AG04450 (cell line): ENCODE measurements around the gene CRYBG3. TPM values are rescaled to one million over a fixed set of nuclear protein-coding genes. Genes with fewer than 3 reads are reported as not detected.
A peak's percentile ranks its signal among the peaks of the same experiment; 100 is the strongest.

Source experiments
- CTCF ChIA-PET: fragments of 300-600, 350-600 bp; formaldehyde crosslinking; extraction: SDS; loops from one replicate; lab custom pipeline; 2022; ENCODE audit warnings: antibody characterized with exemption, inconsistent platforms; lab: Charles Lee
- POLR2A ChIA-PET: fragments of 350-600 bp; formaldehyde crosslinking; extraction: SDS; loops from one replicate; lab custom pipeline; 2021; ENCODE audit warnings: antibody characterized with exemption, inconsistent platforms; lab: Yijun Ruan, JAX
- DNase-seq: peaks from one replicate; pipeline ENCODE4 v3.0.0-alpha.2; 2011; ENCODE audit warnings: low read depth, low spot score
- H3K27ac ChIP-seq: one replicate; pipeline ENCODE4 v1.5.1; 2012; ENCODE audit warnings: low read depth, low read length, control low read depth
- H3K27me3 ChIP-seq: one replicate; pipeline ENCODE4 v1.6.0; 2012; ENCODE audit warnings: low read length; ENCODE audit not compliant: control insufficient read depth, insufficient read depth
- H3K4me3 ChIP-seq: 2 replicates; pipeline ENCODE4 v1.5.1; 2011; ENCODE audit warnings: mild to moderate bottlenecking, low read depth, low read length, control low read depth
- H3K9me3 ChIP-seq: 2 replicates; pipeline ENCODE4 v1.5.1; 2012; ENCODE audit warnings: low read length; ENCODE audit not compliant: control insufficient read depth, insufficient read depth
- CTCF ChIP-seq: IDR thresholded peaks from 2 replicates; pipeline ENCODE4 v1.5.1; 2011; ENCODE audit warnings: low read depth, low read length, control low read depth, inconsistent platforms
- polyA plus RNA-seq: library from polyadenylated mRNA; depleted of rRNA; stranded (reverse); fragments of >200 nt; gene quantifications from 2 replicates; pipeline ENCODE4 v1.2.3, GENCODE V29; 2011

CRYBG3 gene
- polyA plus RNA-seq, 1 experiment = 9.9 TPM

- Histone ChIP-seq H3K27ac (no peak overlapping the region), H3K27me3 (no peaks in the 10 kb centered on the region), H3K4me3 (no peak overlapping the region; the same call in 1 of the 2 replicates), H3K9me3 (no peaks in the 10 kb centered on the region)
- POLR2A ChIA-PET = no interaction called here
- no peak for TF ChIP-seq CTCF
- CTCF ChIA-PET = no interaction called here
- no peak for DNase-seq
Measured at GRCh38 chr3:97972976-97973375, 151.2 kb downstream of the CRYBG3 start.

GRCh38 chr3:97974996-97975395 lies 153.2 kb downstream of the CRYBG3 start:
- DNase-seq = no peak
- CTCF ChIA-PET = interaction anchor here (0.6 kb wide), 1 partner anchor 49 kb away, joined by 9 read pairs; no protein-coding TSS in a partner anchor

GRCh38 chr3:97975466-97975865 lies 153.7 kb downstream of the CRYBG3 start:
- DNase-seq = no peak
- POLR2A ChIA-PET = no interaction called here
- Histone ChIP-seq H3K27ac (no peak overlapping the region), H3K4me3 (no peak overlapping the region), H3K9me3 (no peaks in the 10 kb centered on the region), H3K27me3 (peaks cover 2% of the 10 kb centered on the region)
- CTCF ChIA-PET = interaction anchor here (0.6 kb wide), 1 partner anchor 49 kb away, joined by 9 read pairs; no protein-coding TSS in a partner anchor
- TF ChIP-seq CTCF = peak; percentile 15; the same call in 1 of the 2 replicates

More at GRCh38 chr3:97974996-97975395, 153.2 kb downstream of the CRYBG3 start:
- H3K27me3 ChIP-seq = peaks cover 2% of the 10 kb centered on the region
- POLR2A ChIA-PET = no interaction called here
- no peak for TF ChIP-seq CTCF
- no peak overlapping the region for H3K4me3 ChIP-seq
- H3K9me3 ChIP-seq = no peaks in the 10 kb centered on the region
- H3K27ac ChIP-seq = no peak overlapping the region

GRCh38 chr3:97979610-97980009 lies 157.8 kb downstream of the CRYBG3 start:
- Histone ChIP-seq H3K9me3 (no peaks in the 10 kb centered on the region), H3K27me3 (peaks cover 7% of the 10 kb centered on the region), H3K27ac (no peak overlapping the region), H3K4me3 (no peak overlapping the region)
- CTCF ChIA-PET = interaction anchor here (1.0 kb wide), 1 partner anchor 59 kb away, joined by 3 read pairs; no protein-coding TSS in a partner anchor
- no peak for TF ChIP-seq CTCF
- no peak for DNase-seq
- POLR2A ChIA-PET = no interaction called here

- Histone ChIP-seq H3K4me3 (no peak overlapping the region), H3K27ac (no peak overlapping the region), H3K9me3 (no peaks in the 10 kb centered on the region), H3K27me3 (peaks cover 7% of the 10 kb centered on the region)
- ChIA-PET POLR2A (no interaction called here), CTCF (no interaction called here)
- no peak for DNase-seq
- TF ChIP-seq CTCF = no peak
Measured at GRCh38 chr3:97981886-97982285, 160.1 kb downstream of the CRYBG3 start.
